GM21619 (cell line): Measurements from ENCODE around the gene C2CD4D.
"Not testable (repeated sequence)": the region's sequence is repeated elsewhere in the genome, so short reads cannot be mapped to it uniquely, and the experiment has no call there.

Experiments used
- ATAC-seq: cut with Tn5 transposase; IDR thresholded peaks from one replicate; pipeline ENCODE4 v1.9.1; 2021; ENCODE audit not compliant: unreplicated experiment

Gene C2CD4D

DNA sequence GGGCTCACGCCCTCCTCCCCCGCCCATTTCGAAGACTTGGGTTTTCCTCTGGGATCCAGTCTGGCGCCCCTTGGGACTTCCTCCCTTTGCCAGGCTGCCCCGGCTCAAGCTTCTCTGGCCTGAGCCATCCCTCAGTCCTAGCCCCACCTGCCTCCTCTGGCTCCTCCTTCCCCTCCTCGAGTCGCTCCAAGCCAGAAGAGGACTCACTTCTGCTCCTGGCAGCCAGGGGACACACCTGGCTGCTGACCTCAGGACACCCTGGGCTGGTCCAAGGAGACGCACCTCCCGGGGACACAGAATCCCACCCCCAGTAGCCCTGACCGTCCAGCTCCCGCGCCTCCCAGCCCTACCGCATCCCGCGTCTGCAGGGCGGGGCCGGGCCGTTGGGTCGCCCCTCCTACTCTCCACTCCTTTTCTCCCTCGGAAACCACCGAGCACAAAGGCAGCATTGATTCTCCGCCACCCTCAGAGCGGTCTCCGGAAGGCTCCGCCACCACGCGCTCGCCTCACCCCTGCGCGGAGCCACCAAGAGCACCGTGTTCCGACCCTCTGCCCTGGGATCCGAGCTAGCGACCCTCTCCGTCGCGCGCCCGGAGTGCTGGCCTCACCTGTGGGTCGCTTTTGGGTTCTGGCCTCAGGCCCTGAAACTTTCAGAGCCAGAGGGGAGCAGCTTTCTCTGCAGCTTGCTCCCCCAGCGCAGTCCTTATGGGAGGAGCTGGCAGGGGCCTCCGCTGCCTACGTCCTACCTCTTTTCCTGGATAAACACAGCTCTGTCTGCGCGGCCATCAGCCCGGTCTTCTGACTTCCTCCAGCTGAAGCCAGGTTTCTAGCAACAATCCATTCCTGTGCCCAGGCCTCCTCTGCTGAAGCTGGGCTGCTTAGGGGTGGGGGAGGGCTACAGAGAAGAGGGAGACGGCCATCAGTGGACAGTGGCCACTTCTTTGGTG lies at the start of gene C2CD4D:
Gene C2CD4D (minus strand): TSS at position 364 of the 947 bp plus-strand sequence. CDS start 831 bp downstream, outside the sequence.
- no peak for ATAC-seq

DNA sequence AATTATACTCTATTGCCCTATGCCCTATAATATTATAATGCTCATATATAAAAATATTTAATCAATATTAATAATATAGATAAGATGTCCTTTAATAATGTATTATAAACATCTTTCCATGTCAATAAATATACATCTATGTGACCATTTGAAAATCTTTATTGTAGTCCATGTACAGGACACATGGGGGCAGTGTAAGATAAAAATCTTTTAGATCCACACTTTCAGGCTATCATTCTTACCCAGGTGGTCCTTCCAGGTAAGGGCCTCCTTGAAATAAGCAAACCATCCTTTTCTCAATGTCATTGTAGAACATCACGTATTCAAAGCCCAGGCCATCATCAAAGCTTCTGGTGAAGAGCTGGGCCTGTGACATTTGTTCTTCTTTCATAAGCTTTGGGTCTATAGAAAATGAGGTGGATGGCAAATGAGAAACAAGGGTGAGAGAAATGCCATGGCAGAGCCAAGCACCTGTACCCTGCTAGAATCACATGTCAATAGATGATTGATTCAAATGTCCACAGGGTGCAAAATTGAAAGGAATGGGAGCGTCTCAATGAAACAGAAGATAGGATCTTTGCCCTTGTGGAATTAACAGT lies 49.5 kb upstream of the C2CD4D start:
- ATAC-seq = no peak

DNA sequence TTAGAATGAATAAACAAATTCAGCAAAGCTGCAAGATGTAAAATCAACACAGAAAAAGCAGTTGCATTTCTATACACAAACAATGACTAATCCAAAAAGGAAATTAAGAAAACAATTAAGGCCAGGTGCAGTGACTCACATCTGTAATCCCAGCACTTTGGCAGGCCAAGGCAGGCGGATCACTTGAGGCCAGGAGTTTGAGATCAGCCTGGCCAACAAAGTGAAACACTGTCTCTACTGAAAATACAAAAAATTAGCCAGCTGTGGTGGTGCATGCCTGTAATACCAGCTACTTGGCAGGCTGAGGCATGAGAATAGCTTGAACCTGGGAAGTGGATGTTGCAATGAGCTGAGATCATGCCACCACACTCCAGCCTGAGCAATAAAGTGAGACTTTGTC lies 47.4 kb upstream of the C2CD4D start:
- ATAC-seq = no peak

DNA sequence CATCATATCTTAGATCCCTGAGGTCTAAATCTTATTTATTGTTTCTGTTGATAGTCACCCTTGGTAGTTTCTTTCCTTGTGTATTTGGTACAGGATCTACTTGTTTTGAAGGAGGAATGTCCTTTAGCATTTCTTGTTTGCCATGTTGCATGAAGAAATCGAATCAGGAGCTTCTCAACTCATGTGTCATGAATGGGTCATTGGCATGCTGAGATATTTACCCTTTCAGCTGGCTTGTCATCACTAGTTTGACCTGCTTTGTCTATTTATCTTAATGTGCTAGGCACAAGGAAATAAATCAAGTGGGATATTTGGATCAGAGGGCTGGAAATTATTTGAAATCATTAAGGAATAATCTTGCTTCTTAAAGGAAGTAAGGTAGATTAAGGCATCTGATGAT lies 45.9 kb upstream of the C2CD4D start:
- no peak for ATAC-seq

DNA sequence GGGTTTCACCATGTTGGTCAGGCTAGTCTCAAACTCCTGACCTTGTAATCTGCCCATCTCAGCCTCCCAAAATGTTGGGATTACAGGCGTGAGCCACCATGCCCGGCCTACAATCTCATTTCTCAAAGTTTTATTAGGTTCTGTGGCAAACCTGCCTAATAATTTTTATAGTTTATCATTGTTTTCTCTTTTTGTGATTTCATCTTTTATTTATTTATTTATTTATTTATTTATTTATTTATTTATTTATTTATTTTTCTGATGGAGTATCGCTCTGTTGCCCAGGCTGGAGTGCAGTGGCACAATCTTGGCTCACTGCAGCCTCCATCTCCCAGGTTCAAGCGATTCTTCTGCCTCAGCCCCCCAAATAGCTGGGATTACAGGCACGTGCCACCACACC lies 45.3 kb upstream of the C2CD4D start:
- not testable (repeated sequence) for ATAC-seq

DNA sequence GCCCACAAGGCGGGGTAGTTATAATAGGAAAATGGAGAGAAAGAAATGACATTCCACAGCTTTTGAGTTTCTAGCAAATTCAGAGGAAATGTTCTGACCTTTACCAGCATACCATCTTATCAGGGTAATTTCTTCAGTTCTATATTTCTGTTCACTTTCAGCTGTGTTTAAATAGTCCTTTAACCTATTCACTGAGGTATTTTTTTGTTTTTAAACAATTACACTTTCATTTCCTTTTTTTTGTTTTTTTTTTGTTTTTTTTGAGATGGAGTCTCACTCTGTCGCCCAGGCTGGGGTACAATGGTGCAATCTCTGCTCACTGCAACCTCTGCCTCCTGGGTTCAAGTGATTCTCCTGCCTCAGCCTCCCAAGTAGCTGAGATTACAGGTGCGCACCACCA lies 44.8 kb upstream of the C2CD4D start:
- ATAC-seq = not testable (repeated sequence)

DNA sequence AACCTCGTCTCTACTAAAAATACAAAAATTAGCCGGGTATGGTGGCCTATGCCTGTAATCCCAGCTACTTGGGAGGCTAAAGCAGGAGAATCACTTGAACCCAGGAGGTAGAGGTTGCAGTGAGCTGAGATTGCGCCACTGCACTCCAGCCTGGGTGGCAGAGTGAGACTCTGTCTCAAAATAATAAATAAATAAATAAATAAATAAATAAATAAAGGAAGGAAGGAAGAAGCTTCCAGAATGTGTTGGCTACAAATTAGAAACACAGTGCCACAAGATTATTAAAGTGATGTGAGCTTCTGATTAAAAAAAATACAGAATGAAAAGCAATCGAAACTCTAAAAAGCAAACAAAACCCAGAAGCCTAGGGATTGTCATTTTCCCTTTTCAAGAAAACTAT lies 44.3 kb upstream of the C2CD4D start:
- not testable (repeated sequence) for ATAC-seq

DNA sequence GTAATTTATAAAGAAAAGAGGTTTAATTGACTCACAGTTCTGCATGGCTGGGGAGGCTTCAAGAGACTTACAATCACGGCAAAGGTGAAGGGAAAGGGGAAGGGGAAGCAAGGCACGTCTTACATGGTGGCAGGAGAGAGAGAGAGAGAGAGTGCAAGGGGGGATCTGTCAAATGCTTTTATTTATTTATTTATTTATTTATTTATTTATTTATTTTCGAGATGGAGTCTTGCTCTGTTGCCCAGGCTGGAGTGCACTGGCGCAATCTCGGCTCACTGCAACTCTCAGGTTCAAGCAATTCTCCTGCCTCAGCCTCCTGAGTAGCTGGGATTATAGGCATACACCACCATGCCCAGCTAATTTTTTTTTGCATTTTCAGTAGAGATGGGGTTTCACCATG lies 43.3 kb upstream of the C2CD4D start:
- ATAC-seq = not testable (repeated sequence)

DNA sequence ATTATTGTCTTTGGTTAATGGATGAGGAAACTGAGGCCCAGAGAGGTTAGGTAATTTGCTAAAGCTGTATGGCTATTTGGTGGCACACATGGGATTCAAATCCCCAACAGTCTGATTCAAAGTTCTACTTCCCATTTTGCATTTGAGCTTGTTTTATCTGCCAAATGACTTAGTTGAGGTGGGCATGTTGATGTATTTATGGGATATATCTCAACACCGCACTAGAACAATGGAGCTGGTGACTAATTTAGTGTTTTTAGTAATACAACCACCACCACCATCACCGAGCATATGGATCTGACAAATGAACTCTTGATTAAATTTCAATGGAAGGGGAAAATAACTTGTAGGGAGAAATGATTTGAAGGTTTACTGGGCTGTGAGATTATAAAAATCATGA lies 42.8 kb upstream of the C2CD4D start:
- no peak for ATAC-seq

DNA sequence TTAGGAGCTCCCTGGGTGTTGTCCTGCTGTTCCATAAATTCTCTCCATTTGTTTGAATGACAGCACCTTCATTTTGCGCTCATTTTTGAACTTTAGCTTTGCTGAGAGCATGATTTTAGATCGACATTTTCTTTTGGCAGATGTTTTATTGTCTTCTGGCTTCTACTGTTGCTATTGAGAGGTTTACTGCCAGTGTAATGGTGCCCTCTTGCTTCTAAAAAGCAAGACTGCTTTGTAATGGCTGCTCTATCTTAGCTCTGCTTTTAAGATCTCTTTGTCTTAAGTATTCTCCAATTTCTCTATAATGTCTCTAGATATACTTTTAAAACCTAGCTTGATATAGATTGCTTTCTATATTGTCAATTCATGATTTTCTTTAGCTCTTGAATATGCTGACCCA lies 41.9 kb upstream of the C2CD4D start:
- no peak for ATAC-seq

DNA sequence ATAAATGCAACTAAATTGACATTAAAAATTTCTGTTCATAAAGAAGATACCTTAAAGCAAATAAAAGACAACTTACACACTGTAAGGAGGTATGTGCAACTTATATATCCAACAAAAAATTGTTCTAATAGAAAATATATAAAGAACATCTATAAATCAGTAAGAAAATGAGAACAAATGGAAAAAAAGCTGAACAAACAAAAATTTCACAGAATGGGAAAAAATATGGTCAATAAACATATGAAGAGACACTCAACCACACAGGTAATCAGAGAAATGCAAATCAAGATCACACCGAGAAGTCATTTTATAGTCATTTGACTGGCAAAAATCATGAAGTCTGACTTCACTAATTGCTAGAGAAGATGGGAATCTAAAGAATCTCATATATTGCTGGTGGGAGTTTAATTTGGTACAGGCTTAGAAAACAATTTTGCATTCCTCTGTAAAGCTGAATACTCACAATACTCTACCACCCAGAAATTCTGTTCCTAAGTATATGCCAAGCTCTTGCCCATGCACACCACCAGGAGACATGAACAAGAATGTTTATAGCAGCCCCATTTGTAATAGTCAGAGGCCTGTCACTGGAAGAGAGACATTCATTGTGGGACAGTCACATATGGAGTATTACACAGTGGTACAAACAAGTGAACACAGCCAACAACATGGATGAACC lies 35.9 kb upstream of the C2CD4D start:
- ATAC-seq = no peak

DNA sequence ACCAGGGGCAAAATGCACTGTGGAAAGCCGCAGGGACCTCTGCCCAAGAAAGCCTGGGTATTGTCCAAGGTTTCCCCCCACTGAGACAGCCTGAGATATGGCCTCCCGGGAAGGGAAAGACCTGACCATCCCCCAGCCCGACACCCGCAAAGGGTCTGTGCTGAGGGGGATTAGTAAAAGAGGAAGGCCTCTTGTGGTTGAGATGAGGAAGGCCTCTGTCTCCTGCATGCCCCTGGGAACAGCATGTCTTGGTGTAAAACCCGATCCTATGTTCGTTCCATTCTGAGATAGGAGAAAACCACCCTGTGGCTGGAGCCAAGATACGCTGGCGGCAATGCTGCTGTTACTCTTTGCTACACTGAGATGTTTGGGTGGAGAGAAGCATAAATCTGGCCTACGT lies 33.2 kb upstream of the C2CD4D start:
- not testable (repeated sequence) for ATAC-seq

DNA sequence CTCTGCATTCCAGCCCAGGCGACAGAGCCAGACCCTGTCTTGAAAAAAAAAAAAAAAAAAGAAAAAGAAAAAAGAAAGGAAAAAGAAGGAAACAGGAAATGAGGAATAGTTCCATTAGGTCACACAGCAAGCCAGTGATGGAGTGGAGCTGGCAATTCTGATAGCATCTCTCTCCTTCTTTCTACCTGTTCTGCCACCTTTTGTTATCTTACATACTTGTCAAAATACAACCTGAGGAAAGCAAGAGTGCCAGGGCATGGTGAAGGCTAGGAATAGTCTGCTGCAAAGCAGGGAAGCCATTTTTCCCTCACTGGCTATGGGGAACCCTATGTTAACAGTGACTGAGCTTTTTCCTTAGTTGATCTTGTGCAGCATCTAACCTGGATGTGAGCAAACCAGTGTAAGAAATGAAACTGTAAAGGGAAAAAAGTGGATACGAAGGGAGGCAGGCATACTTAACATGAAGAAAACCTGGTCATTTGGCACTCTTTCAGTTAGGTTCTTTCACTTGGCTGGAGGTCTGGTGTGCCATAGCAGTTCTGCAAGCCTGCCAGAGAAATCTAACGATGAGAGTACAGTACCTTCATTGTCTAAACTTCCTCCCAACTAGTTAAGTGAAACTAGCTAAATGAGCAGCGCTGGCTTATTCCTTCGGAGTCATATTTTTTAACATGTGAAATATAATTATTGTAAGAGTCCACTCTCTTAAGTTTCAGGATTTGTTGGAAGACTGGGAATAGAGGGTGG lies 31.8 kb upstream of the C2CD4D start:
- ATAC-seq = no peak

DNA sequence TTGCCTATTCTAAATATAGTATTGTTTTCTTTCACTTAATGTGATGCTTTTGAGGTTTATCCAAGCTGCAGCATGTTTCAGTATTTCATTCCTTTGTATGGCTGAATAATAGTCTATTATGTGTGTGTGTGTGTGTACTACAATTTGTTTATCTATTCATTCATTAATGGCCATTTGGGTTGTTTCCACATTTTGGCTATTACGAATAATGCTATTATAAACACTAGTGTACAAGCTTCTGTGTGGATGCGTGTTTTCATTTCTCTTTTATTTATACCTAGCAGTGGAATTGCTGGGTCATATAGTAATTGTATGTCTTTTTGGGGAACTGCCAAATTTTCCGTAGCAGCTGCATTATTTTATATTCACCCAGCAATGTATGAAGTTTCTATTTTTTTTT lies 28.9 kb upstream of the C2CD4D start:
- ATAC-seq = no peak

DNA sequence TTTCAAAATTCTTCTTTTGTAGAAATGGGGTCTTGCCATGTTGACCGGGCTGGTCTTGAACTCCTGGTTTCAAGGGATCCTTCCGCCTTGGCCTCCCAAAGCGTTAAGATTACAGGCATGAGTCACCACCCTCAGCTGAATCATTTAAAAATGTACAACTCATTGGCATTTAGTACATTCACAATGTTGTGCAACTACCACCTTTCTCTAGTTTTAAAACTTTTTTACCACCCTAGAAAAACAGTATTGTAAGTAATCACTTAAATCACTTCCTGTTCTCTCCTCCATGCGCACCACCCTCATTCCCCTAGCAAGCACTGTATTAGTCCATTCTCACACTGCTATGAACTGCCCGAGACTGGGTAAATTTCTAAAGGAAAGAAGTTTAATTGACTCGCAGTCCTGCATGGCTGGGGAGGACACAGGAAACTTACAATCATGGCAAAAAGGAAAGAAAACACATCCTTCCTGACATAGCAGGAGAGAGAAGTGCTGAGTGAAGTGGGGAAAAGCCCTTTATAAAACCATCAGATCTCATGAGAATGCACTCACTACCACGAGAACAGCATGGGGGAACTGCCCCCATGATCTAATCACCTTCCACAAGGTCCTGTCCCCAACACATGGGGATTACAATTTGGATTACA lies 28.3 kb upstream of the C2CD4D start:
- ATAC-seq = no peak

DNA sequence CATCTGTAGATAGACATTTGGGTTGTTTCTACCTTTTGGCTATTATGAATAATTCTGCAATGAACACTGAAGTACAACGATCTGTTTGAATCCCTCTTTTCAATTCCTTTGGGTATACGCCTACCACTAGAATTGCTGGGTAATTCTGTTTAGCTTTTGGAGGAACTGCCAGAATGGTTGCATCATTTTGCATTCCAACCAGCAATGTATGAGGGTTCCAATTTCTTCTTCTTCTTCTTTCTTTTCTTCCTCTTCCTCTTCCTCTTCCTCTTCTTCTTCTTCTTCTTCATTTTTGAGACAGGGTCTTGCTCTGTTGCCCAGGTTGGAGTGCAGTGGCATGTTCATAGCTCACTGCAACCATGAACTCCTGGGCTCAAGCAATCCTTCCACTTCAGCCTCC lies 27.7 kb upstream of the C2CD4D start:
- no peak for ATAC-seq

DNA sequence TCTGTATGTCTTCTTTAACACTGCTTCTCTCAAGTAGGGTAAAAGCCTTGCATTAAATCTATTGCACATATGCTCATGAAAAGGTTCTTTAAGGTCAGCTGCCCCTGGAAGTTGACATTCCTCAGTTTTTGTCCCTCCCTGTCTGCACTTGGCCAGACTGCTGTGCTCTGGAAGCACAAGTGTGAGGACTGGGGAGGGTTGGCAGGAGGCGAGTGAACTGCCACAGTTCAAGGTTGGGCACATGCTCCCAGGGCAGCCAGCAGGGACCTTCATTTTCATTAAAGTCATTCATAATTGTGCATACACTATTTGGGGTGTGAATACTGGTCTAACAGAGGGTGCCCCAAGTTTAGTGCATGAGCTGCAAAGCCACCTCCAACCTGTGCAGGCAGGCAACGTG lies 24.8 kb upstream of the C2CD4D start:
- no peak for ATAC-seq

DNA sequence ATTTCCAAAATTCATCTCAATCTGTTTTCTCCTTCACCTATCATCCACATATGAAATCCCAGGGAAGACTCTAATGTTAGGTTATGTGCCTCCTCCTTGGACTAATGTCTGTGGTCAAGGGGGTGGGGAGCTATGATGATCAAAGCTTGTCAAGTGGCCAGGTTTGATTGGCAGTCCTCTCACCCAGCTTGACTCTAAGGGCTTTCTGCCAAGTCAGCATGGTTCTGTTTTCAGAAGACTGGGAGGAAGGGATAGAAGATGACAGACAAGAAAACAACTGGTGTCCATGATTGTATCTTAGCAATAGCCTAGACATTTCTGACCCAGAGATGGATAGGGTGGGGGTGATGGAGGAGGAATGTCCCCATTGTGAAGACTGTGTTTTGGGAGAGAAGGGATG lies 23.0 kb upstream of the C2CD4D start:
- ATAC-seq = no peak

DNA sequence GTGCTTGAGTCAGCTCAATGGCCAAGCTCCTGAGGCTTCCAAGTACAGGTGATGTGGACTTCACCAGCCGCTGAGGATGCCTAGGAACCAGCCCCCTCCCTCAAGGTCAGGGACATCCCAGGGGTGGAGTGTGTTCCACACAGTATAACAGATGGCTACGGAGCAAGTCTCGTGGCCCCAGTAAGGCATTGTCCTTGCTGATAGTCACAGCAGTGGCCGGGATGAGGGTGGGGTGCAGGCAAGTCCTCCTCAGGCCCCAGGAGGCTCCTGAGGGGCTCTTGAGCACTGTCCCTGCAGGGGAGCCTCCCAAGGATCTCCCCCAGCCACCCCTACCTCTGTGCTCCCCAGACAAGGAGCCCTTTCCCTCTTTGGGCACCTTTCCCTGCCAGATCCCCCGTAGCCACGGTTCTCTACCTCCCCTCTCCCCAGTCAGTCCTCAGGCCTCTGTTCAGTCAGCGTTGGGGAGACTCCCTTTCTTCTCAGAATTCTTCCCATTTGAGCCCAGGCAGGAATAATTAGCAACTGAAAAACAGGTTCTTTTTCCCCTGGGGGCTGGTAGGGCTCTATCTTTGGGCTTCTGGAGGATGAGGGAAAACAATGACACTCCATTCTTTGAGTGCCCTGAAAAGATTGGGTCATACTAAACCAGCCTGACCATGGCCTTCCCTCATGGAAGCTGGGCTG lies 21.0 kb upstream of the C2CD4D start:
- no peak for ATAC-seq

DNA sequence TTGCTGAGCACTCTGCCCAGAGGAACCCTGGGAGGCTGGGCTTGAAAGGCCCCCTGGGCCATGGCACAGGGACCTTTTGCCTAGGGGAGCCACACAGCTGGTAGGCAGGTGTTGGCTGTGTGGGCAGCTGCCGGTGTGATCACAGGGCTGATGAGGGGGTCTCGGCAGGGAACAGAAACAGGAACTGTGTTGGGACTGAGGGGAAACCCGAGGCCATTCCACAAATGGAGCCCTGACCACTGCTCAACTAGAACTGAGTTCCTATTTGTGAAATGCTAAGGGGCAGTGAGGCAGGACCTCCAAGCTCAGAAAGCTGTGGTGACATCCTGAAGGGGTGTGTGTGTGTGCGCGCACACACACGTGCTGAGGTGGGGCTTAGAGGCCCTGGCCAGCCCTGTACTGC lies 20.3 kb upstream of the C2CD4D start:
- no peak for ATAC-seq
